Measurements from ENCODE around the gene PRSS36. TPM values are rescaled to one million over a fixed set of nuclear protein-coding genes. Genes with fewer than 3 reads are reported as not detected.
A peak's percentile ranks its signal among the peaks of the same experiment; 100 is the strongest.

Gene PRSS36
- total and polyA plus RNA-seq, 9 of the 15 experiments (the other 6 are each of a cell fraction or from before 2014, with no cell fraction given), result 0.09 to 1.2 (median 0.54) TPM; not detected in 2

GRCh38 chr16:31128711-31129567 is 20.9 kb downstream of the PRSS36 start (continued):
- TF ChIP-seq UBTF (IDR thresholded peaks at IDR 0.05; ENCODE audit: borderline replicate concordance in 1 of 2, low read depth in 2 of 2, low read length in 2 of 2), result no peak
- TF ChIP-seq DIDO1 (tag; IDR thresholded peaks at IDR 0.05; ENCODE audit: low read depth), result no peak
- TF ChIP-seq RNF2 (IDR thresholded peaks at IDR 0.05), result no peak
- no peak for TF ChIP-seq IRF9 (tag; IDR thresholded peaks at IDR 0.05)
- 0 out of 2 replicates have a peak, but pooled peaks have one; percentile 18 for TF ChIP-seq ZNF12 (CRISPR knock-in tag; IDR thresholded peaks at IDR 0.05)
- no peak for TF ChIP-seq ATF1 (CRISPR knock-in tag; IDR thresholded peaks at IDR 0.05)
- TF ChIP-seq ATF1 (tag; IDR thresholded peaks at IDR 0.05), result peak; percentile 38; the same call in 1 of the 2 replicates
- no peak for TF ChIP-seq BDP1 (IDR thresholded peaks at IDR 0.05; ENCODE audit: insufficient read depth, insufficient read length)
- TF ChIP-seq E2F4 (CRISPR knock-in tag; IDR thresholded peaks at IDR 0.05; ENCODE audit: low read depth), result no peak
- peak; percentile 82 for TF ChIP-seq NFE2 (IDR thresholded peaks at IDR 0.05; ENCODE audit: low read depth)
- no peak for TF ChIP-seq THRB (CRISPR knock-in tag; conservative IDR thresholded peaks at IDR 0.05)
- no peak for TF ChIP-seq NUFIP1 (IDR thresholded peaks at IDR 0.05; ENCODE audit: partially characterized antibody)
- TF ChIP-seq ARID2 (IDR thresholded peaks at IDR 0.05), result no peak
- peak in 1 of 2 experiments; percentile 46; a peak in 1 of 4 replicates for TF ChIP-seq MNT (conservative IDR thresholded peaks at IDR 0.05)
- no peak for TF ChIP-seq SMC3 (conservative IDR thresholded peaks at IDR 0.05; ENCODE audit: insufficient read depth, low read depth, low read length)
- TF ChIP-seq MEF2A (IDR thresholded peaks at IDR 0.05; ENCODE audit: control insufficient read depth, low read depth, low read length), result no peak
- no peak for TF ChIP-seq YBX1 (IDR thresholded peaks at IDR 0.05)
- no peak for TF ChIP-seq CHD2 (IDR thresholded peaks at IDR 0.05; ENCODE audit: low read depth, low read length)
- TF ChIP-seq SIRT6 (IDR thresholded peaks at IDR 0.05; ENCODE audit: low read depth, low read length), result no peak
- TF ChIP-seq ZEB2 (IDR thresholded peaks at IDR 0.05), result no peak
- TF ChIP-seq CCAR2 (IDR thresholded peaks at IDR 0.05; ENCODE audit: low read depth, low read length), result no peak
- no peak for TF ChIP-seq ZNF212 (CRISPR knock-in tag; IDR thresholded peaks at IDR 0.05)

Data from K562 (cell line).